Neutrophil (primary cell): ENCODE data around the gene C1QTNF7.

ENCODE experiments used
- H3K27ac ChIP-seq: fragments of 200-600 bp; sonication (generic); 2 replicates; pipeline ENCODE4 v1.5.1; 2016; ENCODE audit warnings: mild to moderate bottlenecking, moderate library complexity
- H3K27me3 ChIP-seq: fragments of 200-600 bp; sonication (generic); 2 replicates; pipeline ENCODE4 v1.6.0; 2016; ENCODE audit warnings: mild to moderate bottlenecking
- H3K36me3 ChIP-seq: fragments of 200-600 bp; sonication (generic); 2 replicates; pipeline ENCODE4 v1.5.1; 2017
- H3K4me1 ChIP-seq, 2 experiments: fragments of 200-600 bp in 1 of 2; sonication (generic) in 1 of 2; 1 replicate in 1 of 2; 2 replicates in 1 of 2; pipeline versions ENCODE4 v1.5.1 to v1.6.1; 2013 to 2016; ENCODE audit warnings: low read depth in 1 of 2, low read length in 1 of 2, mild to moderate bottlenecking in 1 of 2, moderate library complexity in 1 of 2; ENCODE audit not compliant: control insufficient read depth in 1 of 2, insufficient read depth in 1 of 2
- H3K4me3 ChIP-seq, 2 experiments: fragments of 200-600 bp in 1 of 2; sonication (generic) in 1 of 2; 1 replicate in 1 of 2; 2 replicates in 1 of 2; pipeline ENCODE4 v1.5.1; 2013 to 2016; ENCODE audit warnings: low read depth in 1 of 2, low read length in 1 of 2, mild to moderate bottlenecking in 1 of 2, moderate library complexity in 1 of 2
- H3K9me3 ChIP-seq: fragments of 200-600 bp; sonication (generic); 2 replicates; pipeline ENCODE4 v1.5.1; 2016
- CTCF ChIP-seq: fragments of 200-600 bp; sonication (generic); IDR thresholded peaks from 2 replicates; pipeline ENCODE4 v1.5.1; 2016; ENCODE audit warnings: antibody characterized with exemption

The C1QTNF7 gene

GRCh38 chr4:15444276-15444675, 16.4 kb downstream of the C1QTNF7 start:
- H3K4me3 ChIP-seq = no peak overlapping the region
- no peak overlapping the region for H3K27ac ChIP-seq
- TF ChIP-seq CTCF = no peak
- no peaks in the 10 kb centered on the region for H3K9me3 ChIP-seq
- no peaks in the 10 kb centered on the region for H3K36me3 ChIP-seq
- H3K4me1 ChIP-seq = no peaks in the 10 kb centered on the region
- H3K27me3 ChIP-seq = no peaks in the 10 kb centered on the region

- no peaks in the 10 kb centered on the region for H3K9me3 ChIP-seq
- no peak overlapping the region for H3K4me3 ChIP-seq
- H3K36me3 ChIP-seq = no peaks in the 10 kb centered on the region
- H3K4me1 ChIP-seq = no peaks in the 10 kb centered on the region
- H3K27ac ChIP-seq = no peak overlapping the region
- TF ChIP-seq CTCF = no peak
- H3K27me3 ChIP-seq = no peaks in the 10 kb centered on the region
Observed at GRCh38 chr4:15444879-15445547, 17.2 kb downstream of the C1QTNF7 start.

GRCh38 chr4:15451181-15451865, 23.5 kb downstream of the C1QTNF7 start:
- no peak for TF ChIP-seq CTCF
- no peaks in the 10 kb centered on the region for H3K9me3 ChIP-seq
- H3K27me3 ChIP-seq = no peaks in the 10 kb centered on the region
- peak overlapping the region; percentile 52 for H3K27ac ChIP-seq
- no peaks in the 10 kb centered on the region for H3K36me3 ChIP-seq
- no peak overlapping the region for H3K4me3 ChIP-seq
- H3K4me1 ChIP-seq = peaks cover 23 to 26% of the 10 kb centered on the region in 2 experiments

- Histone ChIP-seq H3K4me3 (no peak overlapping the region), H3K27ac (no peak overlapping the region)
- TF ChIP-seq CTCF = no peak
Observed at GRCh38 chr4:15451866-15452765, 24.3 kb downstream of the C1QTNF7 start.

GRCh38 chr4:15455290-15455689, 27.5 kb downstream of the C1QTNF7 start:
- Histone ChIP-seq H3K4me3 (no peak overlapping the region), H3K27ac (no peak overlapping the region), H3K27me3 (no peaks in the 10 kb centered on the region), H3K4me1 (peaks cover 23 to 24% of the 10 kb centered on the region in 2 experiments), H3K9me3 (no peaks in the 10 kb centered on the region), H3K36me3 (no peaks in the 10 kb centered on the region)
- no peak for TF ChIP-seq CTCF

More at GRCh38 chr4:15451866-15452765, 24.3 kb downstream of the C1QTNF7 start:
- H3K27me3 ChIP-seq = no peaks in the 10 kb centered on the region
- H3K9me3 ChIP-seq = no peaks in the 10 kb centered on the region
- H3K36me3 ChIP-seq = no peaks in the 10 kb centered on the region
- H3K4me1 ChIP-seq = peaks cover 23 to 26% of the 10 kb centered on the region in 2 experiments
